Measurements from ENCODE around the gene KCNJ14. TPM values are rescaled to one million over a fixed set of nuclear protein-coding genes. Genes with fewer than 3 reads are reported as not detected.

The KCNJ14 gene
- total and polyA plus RNA-seq, 2 experiments from 2014 or later = 0.81 to 0.94 TPM

DNA sequence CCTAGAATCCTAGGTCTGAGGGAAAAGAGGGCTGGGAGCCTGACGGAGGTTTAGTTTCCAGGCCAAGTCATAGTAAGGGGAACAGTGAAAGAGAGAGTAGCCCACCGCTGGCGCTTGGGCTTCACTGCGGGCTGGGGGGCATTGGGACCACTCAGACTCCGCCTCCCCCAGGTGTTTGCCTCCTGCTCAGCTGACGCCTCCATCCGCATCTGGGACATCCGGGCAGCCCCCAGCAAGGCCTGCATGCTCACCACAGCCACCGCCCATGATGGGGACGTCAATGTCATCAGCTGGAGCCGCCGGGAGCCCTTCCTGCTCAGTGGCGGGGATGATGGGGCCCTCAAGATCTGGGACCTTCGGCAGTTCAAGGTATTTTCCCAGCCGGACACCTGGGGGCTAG lies 4.5 kb upstream of the KCNJ14 start:
- no peak overlapping the region for H3K4me3 Mint-ChIP-seq
- Histone ChIP-seq H2AFZ (no peak overlapping the region), H3K4me1 (ENCODE audit: insufficient read depth) (peaks cover 3% of the 10 kb centered on the region; the same call in 1 of the 2 replicates), H3K4me3 (no peak overlapping the region), H3K9me2 (ENCODE audit: insufficient read depth) (no peaks in the 10 kb centered on the region), H3K4me2 (no peak overlapping the region), H3F3A (replicated peaks; ENCODE audit: low read depth) (peaks cover 25% of the 10 kb centered on the region), H3K79me2 (replicated peaks; ENCODE audit: insufficient read depth) (peaks cover 27% of the 10 kb centered on the region), H3K36me3 (ENCODE audit: insufficient read depth) (peaks cover 29% of the 10 kb centered on the region), H4K20me1 (replicated peaks; ENCODE audit: insufficient read depth) (peaks cover 17% of the 10 kb centered on the region), H3K27ac (ENCODE audit: low read depth) (no peak overlapping the region), H3K27me3 (ENCODE audit: insufficient read depth) (no peaks in the 10 kb centered on the region)
- H3K27ac Mint-ChIP-seq = no peak overlapping the region
- peaks cover 85% of the 10 kb centered on the region for H3K36me3 Mint-ChIP-seq (ENCODE audit: low read depth)
- H3K4me1 Mint-ChIP-seq = 0 out of 3 replicates have a peak, but pooled peaks cover 2% of the 10 kb centered on the region
- DNase-seq (ENCODE audit: low spot score) (no peak), ATAC-seq (no peak)
- H3K27me3 Mint-ChIP-seq (ENCODE audit: insufficient read depth, low read depth, poor library complexity) = no peaks in the 10 kb centered on the region
- H3K9me3 Mint-ChIP-seq = no peaks in the 10 kb centered on the region; the same call in 2 of the 3 replicates
- TF ChIP-seq REST (IDR thresholded peaks at IDR 0.05; ENCODE audit: unreplicated experiment) = no peak
- no peak for TF ChIP-seq EZH2phosphoT487 (IDR thresholded peaks at IDR 0.05; ENCODE audit: unreplicated experiment)
- no peak for TF ChIP-seq POLR2AphosphoS5 (IDR thresholded peaks at IDR 0.05; ENCODE audit: low read depth)
- no peak for TF ChIP-seq EZH2 (IDR thresholded peaks at IDR 0.05; ENCODE audit: low read depth, unreplicated experiment)
- TF ChIP-seq NANOG (IDR thresholded peaks at IDR 0.05; ENCODE audit: borderline replicate concordance) = no peak
- TF ChIP-seq ZNF114 (CRISPR knock-in tag; IDR thresholded peaks at IDR 0.05) = no peak
- TF ChIP-seq CREB1 (CRISPR knock-in tag; IDR thresholded peaks at IDR 0.05; ENCODE audit: low read depth) = no peak
- no peak for TF ChIP-seq JUNB (IDR thresholded peaks at IDR 0.05; ENCODE audit: unreplicated experiment)
- TF ChIP-seq ETS1 (IDR thresholded peaks at IDR 0.05) = no peak
- TF ChIP-seq CTCF (conservative IDR thresholded peaks at IDR 0.05; ENCODE audit: low read depth in 2 of 2) = no peak
- no peak for TF ChIP-seq ZNF331 (CRISPR knock-in tag; IDR thresholded peaks at IDR 0.05; ENCODE audit: low read depth)
- no peak for TF ChIP-seq STAT1 (IDR thresholded peaks at IDR 0.05; ENCODE audit: unreplicated experiment)
- TF ChIP-seq, protein P1, sequence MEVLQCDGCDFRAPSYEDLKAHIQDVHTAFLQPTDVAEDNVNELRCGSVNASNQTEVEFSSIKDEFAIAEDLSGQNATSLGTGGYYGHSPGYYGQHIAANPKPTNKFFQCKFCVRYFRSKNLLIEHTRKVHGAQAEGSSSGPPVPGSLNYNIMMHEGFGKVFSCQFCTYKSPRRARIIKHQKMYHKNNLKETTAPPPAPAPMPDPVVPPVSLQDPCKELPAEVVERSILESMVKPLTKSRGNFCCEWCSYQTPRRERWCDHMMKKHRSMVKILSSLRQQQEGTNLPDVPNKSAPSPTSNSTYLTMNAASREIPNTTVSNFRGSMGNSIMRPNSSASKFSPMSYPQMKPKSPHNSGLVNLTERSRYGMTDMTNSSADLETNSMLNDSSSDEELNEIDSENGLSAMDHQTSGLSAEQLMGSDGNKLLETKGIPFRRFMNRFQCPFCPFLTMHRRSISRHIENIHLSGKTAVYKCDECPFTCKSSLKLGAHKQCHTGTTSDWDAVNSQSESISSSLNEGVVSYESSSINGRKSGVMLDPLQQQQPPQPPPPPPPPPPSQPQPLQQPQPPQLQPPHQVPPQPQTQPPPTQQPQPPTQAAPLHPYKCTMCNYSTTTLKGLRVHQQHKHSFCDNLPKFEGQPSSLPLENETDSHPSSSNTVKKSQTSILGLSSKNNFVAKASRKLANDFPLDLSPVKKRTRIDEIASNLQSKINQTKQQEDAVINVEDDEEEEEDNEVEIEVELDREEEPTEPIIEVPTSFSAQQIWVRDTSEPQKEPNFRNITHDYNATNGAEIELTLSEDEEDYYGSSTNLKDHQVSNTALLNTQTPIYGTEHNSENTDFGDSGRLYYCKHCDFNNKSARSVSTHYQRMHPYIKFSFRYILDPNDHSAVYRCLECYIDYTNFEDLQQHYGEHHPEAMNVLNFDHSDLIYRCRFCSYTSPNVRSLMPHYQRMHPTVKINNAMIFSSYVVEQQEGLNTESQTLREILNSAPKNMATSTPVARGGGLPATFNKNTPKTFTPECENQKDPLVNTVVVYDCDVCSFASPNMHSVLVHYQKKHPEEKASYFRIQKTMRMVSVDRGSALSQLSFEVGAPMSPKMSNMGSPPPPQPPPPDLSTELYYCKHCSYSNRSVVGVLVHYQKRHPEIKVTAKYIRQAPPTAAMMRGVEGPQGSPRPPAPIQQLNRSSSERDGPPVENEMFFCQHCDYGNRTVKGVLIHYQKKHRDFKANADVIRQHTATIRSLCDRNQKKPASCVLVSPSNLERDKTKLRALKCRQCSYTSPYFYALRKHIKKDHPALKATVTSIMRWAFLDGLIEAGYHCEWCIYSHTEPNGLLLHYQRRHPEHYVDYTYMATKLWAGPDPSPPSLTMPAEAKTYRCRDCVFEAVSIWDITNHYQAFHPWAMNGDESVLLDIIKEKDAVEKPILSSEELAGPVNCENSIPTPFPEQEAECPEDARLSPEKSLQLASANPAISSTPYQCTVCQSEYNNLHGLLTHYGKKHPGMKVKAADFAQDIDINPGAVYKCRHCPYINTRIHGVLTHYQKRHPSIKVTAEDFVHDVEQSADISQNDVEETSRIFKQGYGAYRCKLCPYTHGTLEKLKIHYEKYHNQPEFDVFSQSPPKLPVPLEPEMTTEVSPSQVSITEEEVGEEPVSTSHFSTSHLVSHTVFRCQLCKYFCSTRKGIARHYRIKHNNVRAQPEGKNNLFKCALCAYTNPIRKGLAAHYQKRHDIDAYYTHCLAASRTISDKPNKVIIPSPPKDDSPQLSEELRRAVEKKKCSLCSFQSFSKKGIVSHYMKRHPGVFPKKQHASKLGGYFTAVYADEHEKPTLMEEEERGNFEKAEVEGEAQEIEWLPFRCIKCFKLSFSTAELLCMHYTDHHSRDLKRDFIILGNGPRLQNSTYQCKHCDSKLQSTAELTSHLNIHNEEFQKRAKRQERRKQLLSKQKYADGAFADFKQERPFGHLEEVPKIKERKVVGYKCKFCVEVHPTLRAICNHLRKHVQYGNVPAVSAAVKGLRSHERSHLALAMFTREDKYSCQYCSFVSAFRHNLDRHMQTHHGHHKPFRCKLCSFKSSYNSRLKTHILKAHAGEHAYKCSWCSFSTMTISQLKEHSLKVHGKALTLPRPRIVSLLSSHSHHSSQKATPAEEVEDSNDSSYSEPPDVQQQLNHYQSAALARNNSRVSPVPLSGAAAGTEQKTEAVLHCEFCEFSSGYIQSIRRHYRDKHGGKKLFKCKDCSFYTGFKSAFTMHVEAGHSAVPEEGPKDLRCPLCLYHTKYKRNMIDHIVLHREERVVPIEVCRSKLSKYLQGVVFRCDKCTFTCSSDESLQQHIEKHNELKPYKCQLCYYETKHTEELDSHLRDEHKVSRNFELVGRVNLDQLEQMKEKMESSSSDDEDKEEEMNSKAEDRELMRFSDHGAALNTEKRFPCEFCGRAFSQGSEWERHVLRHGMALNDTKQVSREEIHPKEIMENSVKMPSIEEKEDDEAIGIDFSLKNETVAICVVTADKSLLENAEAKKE (CRISPR knock-in tag; IDR thresholded peaks at IDR 0.05) = no peak

Measured in GM23338 (cell line).